IMR-90 (cell line): Measurements from ENCODE around the gene TMTC2. TPM values are rescaled to one million over a fixed set of nuclear protein-coding genes. Genes with fewer than 3 reads are reported as not detected.

Experiments
- ATAC-seq: fragments of 200-7000 bp; cut with Tn5 transposase; 2 replicates; pipeline ENCODE4 v1.9.1; 2020; ENCODE audit warnings: low read depth, mild to moderate bottlenecking, moderate library complexity
- BruUV-seq: library from RNA; stranded (reverse); fragments of 400-500 nt; replicated peaks from 2 replicates; lab custom pipeline; 2021; lab: Mats Ljungman, UMichigan
- CTCF ChIA-PET: fragments of 300-600 bp; formaldehyde crosslinking; extraction: SDS; loops from one replicate; lab custom pipeline; 2021; ENCODE audit warnings: antibody characterized with exemption; lab: Yijun Ruan, JAX
- POLR2A ChIA-PET: fragments of 300-600 bp; sonication (Branson Sonifier 250); formaldehyde crosslinking; loops from one replicate; lab custom pipeline; 2022; ENCODE audit warnings: antibody characterized with exemption; ENCODE audit not compliant: unreplicated experiment; lab: Charles Lee
- DNase-seq: peaks from one replicate; pipeline ENCODE4 v3.0.0; 2013
- H2AFZ ChIP-seq: replicated peaks from 2 replicates; pipeline ENCODE3; 2013; ENCODE audit warnings: low read length, mild to moderate bottlenecking; ENCODE audit not compliant: poor library complexity
- H2AK5ac ChIP-seq: 2 replicates; pipeline ENCODE4 v1.6.1; 2013; ENCODE audit warnings: low read depth, low read length, inconsistent platforms
- H2AK9ac ChIP-seq: replicated peaks from 2 replicates; pipeline ENCODE3; 2013; ENCODE audit warnings: mild to moderate bottlenecking, low read depth, low read length, moderate library complexity; ENCODE audit not compliant: poor library complexity
- H2BK120ac ChIP-seq: 2 replicates; pipeline ENCODE4 v1.6.1; 2013; ENCODE audit warnings: low read depth, low read length, inconsistent platforms
- H2BK15ac ChIP-seq: 3 replicates; pipeline ENCODE4 v1.6.1; 2013; ENCODE audit warnings: low read depth, low read length, inconsistent platforms
- H2BK20ac ChIP-seq: 2 replicates; pipeline ENCODE4 v1.6.1; 2013; ENCODE audit warnings: low read depth, mild to moderate bottlenecking, inconsistent platforms, low read length, moderate library complexity
- H2BK5ac ChIP-seq: 2 replicates; pipeline ENCODE4 v1.6.1; 2013; ENCODE audit warnings: mild to moderate bottlenecking, low read depth, low read length, inconsistent platforms; ENCODE audit not compliant: poor library complexity, severe bottlenecking
- H3K14ac ChIP-seq: replicated peaks from 2 replicates; pipeline ENCODE4 v1.6.1; 2013; ENCODE audit warnings: low read depth, low read length, inconsistent platforms
- H3K18ac ChIP-seq: 2 replicates; pipeline ENCODE4 v1.6.1; 2013; ENCODE audit warnings: low read depth, low read length, control low read depth
- H3K23ac ChIP-seq: 2 replicates; pipeline ENCODE4 v1.6.1; 2013; ENCODE audit warnings: low read depth, low read length, inconsistent platforms
- H3K27ac ChIP-seq: 2 replicates; pipeline ENCODE4 v1.5.1; 2013; ENCODE audit warnings: mild to moderate bottlenecking, control low read depth, low read length; ENCODE audit not compliant: insufficient read depth
- H3K27me3 ChIP-seq: 2 replicates; pipeline ENCODE4 v1.6.1; 2013; ENCODE audit warnings: low read length; ENCODE audit not compliant: control insufficient read depth, insufficient read depth
- H3K36me3 ChIP-seq: 2 replicates; pipeline ENCODE4 v1.6.1; 2013; ENCODE audit warnings: low read length, mixed read lengths; ENCODE audit not compliant: control insufficient read depth, insufficient read depth
- H3K4ac ChIP-seq: 2 replicates; pipeline ENCODE4 v1.6.1; 2013; ENCODE audit warnings: low read depth, low read length, inconsistent platforms
- H3K4me1 ChIP-seq: 2 replicates; pipeline ENCODE4 v1.6.1; 2013; ENCODE audit warnings: low read length, mixed read lengths; ENCODE audit not compliant: control insufficient read depth, insufficient read depth
- H3K4me2 ChIP-seq: 2 replicates; pipeline ENCODE4 v1.6.1; 2013; ENCODE audit warnings: low read depth, mild to moderate bottlenecking, control low read depth, low read length, moderate library complexity
- H3K4me3 ChIP-seq: 2 replicates; pipeline ENCODE4 v1.5.1; 2013; ENCODE audit warnings: low read depth, mild to moderate bottlenecking, control low read depth, low read length, moderate library complexity; ENCODE audit not compliant: insufficient read depth
- H3K56ac ChIP-seq: 2 replicates; pipeline ENCODE4 v1.6.1; 2013; ENCODE audit warnings: low read length, inconsistent platforms; ENCODE audit not compliant: insufficient read depth; ENCODE audit errors: extremely low read depth
- H3K79me1 ChIP-seq, 2 experiments: 2 replicates each; pipeline ENCODE4 v1.6.1; 2013; ENCODE audit warnings: low read length in 2 of 2, inconsistent platforms in 1 of 2, low read depth in 1 of 2
- H3K9ac ChIP-seq: 2 replicates; pipeline ENCODE4 v1.6.1; 2013; ENCODE audit warnings: low read depth, low read length, control low read depth
- H3K9me1 ChIP-seq: 2 replicates; pipeline ENCODE4 v1.6.1; 2013; ENCODE audit warnings: low read length, inconsistent platforms; ENCODE audit not compliant: insufficient read depth
- H3K9me3 ChIP-seq: 2 replicates; pipeline ENCODE4 v1.6.1; 2013; ENCODE audit warnings: low read length; ENCODE audit not compliant: control insufficient read depth, insufficient read depth
- H4K20me1 ChIP-seq: 2 replicates; pipeline ENCODE4 v1.6.1; 2013; ENCODE audit warnings: low read length, inconsistent platforms; ENCODE audit not compliant: insufficient read depth
- H4K5ac ChIP-seq: 2 replicates; pipeline ENCODE4 v1.6.1; 2013; ENCODE audit warnings: mild to moderate bottlenecking, low read depth, low read length, control low read depth
- H4K8ac ChIP-seq, 2 experiments: 2 replicates each; pipeline ENCODE4 v1.6.1; 2013; ENCODE audit warnings: low read depth in 2 of 2, low read length in 2 of 2, control low read depth in 1 of 2, inconsistent platforms in 1 of 2
- H4K91ac ChIP-seq: 2 replicates; pipeline ENCODE4 v1.6.1; 2013; ENCODE audit warnings: low read depth, low read length, inconsistent platforms; ENCODE audit not compliant: insufficient read depth
- BHLHE40 ChIP-seq: fragments of 150-350 bp; IDR thresholded peaks from 2 replicates; pipeline ENCODE4 v1.6.1; 2016; ENCODE audit warnings: mild to moderate bottlenecking, low read depth, low read length
- CEBPB ChIP-seq: IDR thresholded peaks from 2 replicates; pipeline ENCODE4 v1.6.1; 2012; ENCODE audit warnings: low read depth, low read length, improper control_type of control experiment
- MAZ ChIP-seq: IDR thresholded peaks from 2 replicates; pipeline ENCODE4 v1.6.1; 2012; ENCODE audit warnings: low read depth, mild to moderate bottlenecking, low read length, improper control_type of control experiment, moderate library complexity, borderline replicate concordance
- WGBS, 2 experiments: methylation state at CpG; one replicate each; pipeline versions ENCODE4 v1.1.5 to v1.1.7; 2013; ENCODE audit warnings: missing lambda C conversion rate in 2 of 2; ENCODE audit not compliant: insufficient read length in 1 of 2; ENCODE audit errors: extremely low coverage in 2 of 2; 5-methylcytosine and 5-hydroxymethylcytosine counted together
- dilution Hi-C: fragments of 300-500 bp; cut with HindIII; formaldehyde crosslinking; loops from one replicate; pipeline ENCODE4 v1.14.3; 2018; ENCODE audit warnings: low sequenced_read_pairs; ENCODE audit not compliant: unreplicated experiment
- in situ Hi-C: fragments of 300-500 bp; cut with MboI; formaldehyde crosslinking; loops from 3 replicates; pipeline ENCODE4 v1.14.3; 2019; ENCODE audit warnings: low sequenced_read_pairs, inconsistent platforms, mixed read lengths
- intact Hi-C: fragments of 100-400 bp; cut with micrococcal nuclease; formaldehyde crosslinking; loops from 2 replicates; pipeline ENCODE4 v1.10.0; 2022
- polyA plus RNA-seq, 3 experiments: library from polyadenylated mRNA; depleted of rRNA; stranded (reverse); fragments of >200 nt; gene quantifications; 2 replicates each; pipeline ENCODE4 v1.2.3, GENCODE V29; 2012; ENCODE audit warnings: low replicate concordance in 1 of 3
- total RNA-seq: library from RNA; depleted of rRNA; stranded (reverse); fragments of >200 nt; gene quantifications from 2 replicates; pipeline ENCODE4 v1.2.3, GENCODE V29; 2012

TMTC2 gene
- total and polyA plus RNA-seq, 2 of the 4 experiments (the other 2 are of a cell fraction), result 0.56 to 1.4 TPM

- Histone ChIP-seq H2AFZ (no peak overlapping the region), H2BK20ac (no peak overlapping the region), H2AK9ac (no peak overlapping the region), H3K9me1 (no peaks in the 10 kb centered on the region), H3K4ac (no peak overlapping the region), H3K27ac (no peak overlapping the region), H2BK120ac (no peak overlapping the region), H3K23ac (no peak overlapping the region), H4K91ac (no peak overlapping the region), H3K9ac (no peak overlapping the region), H3K36me3 (no peaks in the 10 kb centered on the region), H3K18ac (no peak overlapping the region), H4K8ac (no peak overlapping the region), H3K4me3 (no peak overlapping the region), H4K5ac (no peak overlapping the region), H2BK5ac (no peak overlapping the region), H2AK5ac (no peak overlapping the region), H3K9me3 (no peaks in the 10 kb centered on the region; the same call in 1 of the 2 replicates), H3K56ac (no peak overlapping the region), H3K4me2 (no peak overlapping the region), H3K79me1 (no peaks in the 10 kb centered on the region), H4K20me1 (no peaks in the 10 kb centered on the region), H3K4me1 (no peaks in the 10 kb centered on the region), H3K14ac (no peak overlapping the region), H2BK15ac (no peak overlapping the region), H3K27me3 (no peaks in the 10 kb centered on the region)
- ChIA-PET CTCF (no interaction called here), POLR2A (no interaction called here)
- dilution Hi-C loops (no loop called here), intact Hi-C loops (no loop called here), in situ Hi-C loops (no loop called here)
- BruUV-seq, result no TSS peak
- no CpG with 5 or more reads among the region's 2 CpGs for WGBS, 2 experiments
- ATAC-seq, result no peak
- DNase-seq, result no peak
- TF ChIP-seq CEBPB (no peak), BHLHE40 (no peak), MAZ (no peak)
Observed at GRCh38 chr12:83172441-83172840, 485.7 kb downstream of the TMTC2 start.
